8988T (cell line): ENCODE measurements around the gene FAM89B.

Experiments used
- DNase-seq: peaks from one replicate; pipeline ENCODE4 v3.0.0; 2011

The FAM89B gene

GRCh38 chr11:65575568-65576231 is 3.4 kb downstream of the FAM89B start, which contains the start of gene EHBP1L1:
EHBP1L1 (plus strand) TSS chr11:65576053; CDS start chr11:65576303, 250 bp downstream.
- DNase-seq = peak; percentile 97

GRCh38 chr11:65576232-65576866 is 4.0 kb downstream of the FAM89B start:
- no peak for DNase-seq

GRCh38 chr11:65576867-65577755 is 4.8 kb downstream of the FAM89B start:
- DNase-seq = peak; percentile 100

- no peak for DNase-seq
These were observed 5.4 kb downstream of the FAM89B start for GRCh38 chr11:65577756-65578109.

GRCh38 chr11:65578134-65578533 is 5.8 kb downstream of the FAM89B start:
- no peak for DNase-seq

GRCh38 chr11:65578667-65579066 is 6.3 kb downstream of the FAM89B start:
- DNase-seq = no peak

GRCh38 chr11:65579291-65579690 is 7.0 kb downstream of the FAM89B start:
- no peak for DNase-seq

GRCh38 chr11:65580031-65580692 is 7.8 kb downstream of the FAM89B start:
- no peak for DNase-seq

GRCh38 chr11:65580756-65581155 is 8.4 kb downstream of the FAM89B start:
- DNase-seq = no peak

GRCh38 chr11:65581928-65582327 is 9.6 kb downstream of the FAM89B start:
- no peak for DNase-seq

GRCh38 chr11:65583589-65583988 is 11.3 kb downstream of the FAM89B start:
- no peak for DNase-seq

GRCh38 chr11:65584106-65584505 is 11.8 kb downstream of the FAM89B start:
- DNase-seq = no peak

- DNase-seq = no peak
These were observed 12.4 kb downstream of the FAM89B start for GRCh38 chr11:65584723-65585171.

- no peak for DNase-seq
These were observed 13.3 kb downstream of the FAM89B start for GRCh38 chr11:65585396-65586246.

GRCh38 chr11:65586247-65586630 is 13.9 kb downstream of the FAM89B start:
- no peak for DNase-seq

- DNase-seq = peak; percentile 84
These were observed 14.3 kb downstream of the FAM89B start for GRCh38 chr11:65586676-65587075.

- DNase-seq = peak; percentile 100
These were observed 16.1 kb downstream of the FAM89B start for GRCh38 chr11:65588199-65589054.

GRCh38 chr11:65589444-65590239 is 17.3 kb downstream of the FAM89B start:
- DNase-seq = no peak

- no peak for DNase-seq
These were observed 18.0 kb downstream of the FAM89B start for GRCh38 chr11:65590240-65590738.
